T-helper 1 cell (primary cell): ENCODE data around the gene PSMD13.

Experiments
- DNase-seq, 5 donors: peaks; one replicate each; pipeline ENCODE4 v3.0.0-alpha.2; 2012 to 2020

Gene PSMD13

DNA sequence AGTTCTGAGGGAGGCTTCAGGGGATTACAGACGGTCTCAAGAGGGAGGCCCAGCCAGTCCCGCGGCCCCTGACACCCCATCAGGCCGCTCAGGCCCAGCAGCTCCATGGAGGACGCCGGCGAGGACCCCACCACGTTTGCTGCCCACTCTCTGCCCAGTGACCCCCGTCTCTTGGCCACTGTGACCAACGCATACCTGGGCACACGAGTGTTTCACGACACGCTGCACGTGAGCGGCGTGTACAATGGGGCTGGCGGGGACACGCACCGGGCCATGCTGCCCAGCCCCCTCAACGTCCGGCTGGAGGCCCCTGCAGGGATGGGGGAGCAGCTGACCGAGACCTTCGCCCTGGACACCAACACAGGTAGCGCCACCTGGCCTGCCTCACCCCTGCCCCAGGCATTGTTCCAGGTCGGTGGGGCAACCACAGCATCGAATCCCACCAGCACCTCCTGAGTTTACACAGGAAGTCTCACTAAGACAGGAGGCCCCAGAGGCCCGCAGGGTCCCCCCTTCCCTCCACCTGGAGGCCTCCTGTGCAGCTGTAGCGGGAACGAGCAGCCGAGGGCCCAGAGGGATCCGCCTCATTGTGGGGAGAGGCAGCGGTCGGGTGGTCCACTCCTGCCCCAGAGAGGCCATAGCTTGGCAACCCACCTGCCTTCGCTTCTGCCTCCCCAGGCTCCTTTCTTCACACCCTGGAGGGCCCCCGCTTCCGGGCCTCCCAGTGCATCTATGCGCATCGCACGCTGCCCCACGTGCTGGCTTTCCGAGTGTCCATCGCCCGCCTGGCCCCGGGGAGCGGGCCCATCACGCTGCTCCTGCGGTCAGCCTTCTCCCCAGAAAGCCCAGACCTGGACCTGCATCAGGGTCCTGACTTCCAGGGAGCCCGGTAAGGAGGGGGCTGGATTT, 53.2 kb downstream of the PSMD13 start:
- peak in 1 of 5 donors; percentile 24 for DNase-seq

DNA sequence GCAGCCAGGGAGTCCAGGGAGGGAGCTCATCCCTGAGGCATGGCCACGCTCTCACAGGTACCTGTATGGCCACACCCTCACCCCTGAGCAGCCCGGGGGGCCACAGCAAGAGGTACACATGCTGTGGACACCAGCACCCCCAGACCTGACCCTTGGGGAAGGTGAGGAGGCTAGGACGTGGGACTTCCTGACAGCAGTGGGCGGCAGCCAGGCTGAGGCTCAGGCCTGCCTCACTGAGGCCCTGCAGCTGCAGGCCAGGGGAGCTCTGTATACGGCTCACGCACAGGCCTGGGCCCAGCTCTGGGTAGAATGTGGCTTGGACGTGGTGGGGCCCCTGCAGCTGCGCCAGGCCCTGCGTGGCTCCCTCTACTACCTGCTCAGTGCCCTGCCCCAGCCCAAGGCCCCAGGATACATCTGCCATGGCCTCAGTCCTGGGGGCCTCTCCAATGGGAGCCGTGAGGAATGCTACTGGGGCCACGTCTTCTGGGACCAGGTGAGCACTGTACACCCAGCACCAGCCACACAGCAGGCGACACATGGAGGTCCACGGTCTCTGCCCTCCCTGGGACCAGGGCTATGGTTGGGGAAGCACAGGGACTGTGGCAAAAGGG, 54.0 kb downstream of the PSMD13 start:
- DNase-seq, result peak in 1 of 5 donors; percentile 12

DNA sequence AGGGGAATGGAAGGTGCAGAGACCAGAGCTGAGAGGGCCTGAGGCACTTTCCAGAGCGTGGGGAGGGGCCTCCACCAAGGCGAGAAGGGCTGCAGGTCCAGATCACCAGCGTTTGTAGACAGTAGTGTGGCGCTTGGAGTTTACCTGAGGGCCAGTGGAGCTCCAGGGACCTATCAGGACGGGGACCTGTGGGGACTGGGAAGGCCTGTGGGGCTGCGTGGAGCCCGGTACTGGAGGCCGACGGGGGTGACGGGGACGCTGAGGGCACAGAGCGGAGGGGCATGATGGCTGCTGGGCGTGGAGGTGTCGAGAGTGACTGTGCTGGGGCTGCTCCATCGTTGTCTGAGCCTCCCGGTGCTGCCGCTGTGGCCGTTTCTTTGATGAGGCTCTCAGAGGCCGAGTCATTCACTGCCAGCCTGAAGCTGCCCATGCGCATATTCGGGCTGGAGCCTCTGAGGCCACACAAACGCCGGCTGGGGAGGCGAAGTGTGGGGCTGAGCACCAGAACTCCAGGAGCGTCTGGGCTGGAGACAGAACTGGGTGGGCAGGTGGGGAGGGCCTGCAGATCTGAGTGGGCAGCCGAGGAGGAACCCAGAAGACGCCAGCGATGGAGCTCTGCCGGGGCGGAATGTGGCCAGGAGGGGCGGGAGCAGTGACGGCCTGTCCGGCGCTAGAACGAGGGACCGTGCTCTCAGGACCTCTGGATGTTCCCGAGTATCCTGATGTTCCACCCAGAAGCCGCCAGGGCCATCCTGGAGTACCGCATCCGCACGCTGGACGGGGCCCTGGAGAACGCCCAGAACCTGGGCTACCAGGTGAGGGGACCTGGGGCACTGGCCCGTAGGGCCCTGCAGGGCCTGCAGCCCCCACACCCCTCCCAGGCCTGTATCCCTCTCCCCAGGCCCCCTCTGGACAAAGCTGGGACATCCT, 54.8 kb downstream of the PSMD13 start:
- peak in 1 of 5 donors; percentile 11 for DNase-seq

DNA sequence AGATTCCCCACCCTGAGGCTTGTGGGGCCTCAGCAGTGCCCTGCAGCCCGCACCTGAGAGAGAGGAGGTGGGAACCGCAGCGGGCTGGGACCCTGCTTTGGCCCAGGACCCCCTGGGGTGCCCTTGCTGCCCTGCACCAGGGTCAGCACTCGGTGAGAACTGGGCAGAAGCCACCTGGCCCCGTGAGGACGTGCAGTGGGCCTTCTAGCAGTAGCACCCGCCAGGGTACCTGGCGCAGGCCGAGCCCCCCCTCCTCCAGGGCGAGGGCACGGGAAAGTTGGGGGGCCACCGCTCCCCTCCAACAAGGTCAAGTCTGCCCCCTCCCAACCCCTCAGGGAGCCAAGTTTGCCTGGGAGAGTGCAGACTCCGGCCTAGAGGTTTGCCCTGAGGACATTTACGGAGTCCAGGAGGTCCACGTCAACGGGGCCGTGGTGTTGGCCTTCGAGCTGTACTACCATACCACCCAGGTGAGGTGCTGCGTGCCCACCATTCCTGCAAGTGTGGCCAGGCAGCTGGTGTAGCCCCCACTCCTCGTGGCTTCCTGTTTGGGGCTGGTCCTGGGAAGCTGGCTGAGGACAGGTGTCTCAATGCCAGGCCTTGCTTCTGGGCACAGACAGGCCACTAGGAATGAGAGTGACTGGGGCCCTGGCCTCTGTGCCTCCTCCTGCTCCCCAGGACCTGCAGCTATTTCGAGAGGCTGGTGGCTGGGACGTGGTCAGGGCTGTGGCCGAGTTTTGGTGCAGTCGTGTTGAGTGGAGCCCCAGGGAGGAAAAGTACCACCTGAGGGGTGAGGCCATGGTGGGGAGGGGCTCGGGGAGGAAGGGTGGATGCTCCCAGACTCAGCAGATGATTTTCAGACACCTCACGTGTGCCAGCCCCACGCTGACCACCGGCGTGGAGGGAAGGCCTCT, 55.7 kb downstream of the PSMD13 start:
- DNase-seq, result peak in 1 of 5 donors; percentile 10

- no peak for DNase-seq
These were observed 56.6 kb downstream of the PSMD13 start for GRCh38 chr11:293271-293851.

DNA sequence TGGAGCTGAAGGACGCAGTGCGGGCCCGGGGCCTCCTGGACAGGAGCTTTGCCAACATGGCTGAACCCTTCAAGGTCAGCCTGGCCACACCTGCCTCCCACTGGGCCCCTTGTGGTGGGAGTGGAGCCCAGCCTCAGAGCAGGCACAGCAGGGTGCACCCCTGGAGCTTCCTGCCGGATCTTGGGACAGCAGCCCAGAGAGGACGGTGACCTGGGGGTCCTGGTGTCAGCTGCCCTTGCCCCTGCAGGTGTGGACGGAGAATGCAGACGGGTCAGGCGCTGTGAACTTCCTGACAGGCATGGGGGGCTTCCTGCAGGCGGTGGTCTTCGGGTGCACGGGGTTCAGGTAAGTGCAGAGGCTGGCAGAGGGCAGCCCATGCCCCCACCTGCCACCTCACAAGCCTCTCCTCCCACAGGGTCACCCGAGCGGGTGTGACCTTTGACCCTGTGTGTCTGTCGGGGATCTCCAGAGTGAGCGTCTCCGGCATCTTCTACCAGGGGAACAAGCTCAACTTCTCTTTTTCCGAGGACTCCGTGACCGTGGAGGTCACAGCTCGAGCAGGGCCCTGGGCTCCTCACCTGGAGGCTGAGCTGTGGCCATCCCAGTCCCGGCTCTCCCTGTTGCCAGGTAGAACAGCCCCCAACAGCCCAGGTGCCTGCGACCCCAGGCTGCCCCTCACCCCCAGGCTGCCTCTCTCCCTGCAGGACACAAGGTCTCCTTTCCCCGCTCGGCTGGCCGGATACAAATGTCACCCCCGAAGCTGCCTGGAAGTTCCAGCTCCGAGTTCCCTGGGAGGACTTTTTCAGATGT, 57.3 kb downstream of the PSMD13 start:
- no peak for DNase-seq

DNA sequence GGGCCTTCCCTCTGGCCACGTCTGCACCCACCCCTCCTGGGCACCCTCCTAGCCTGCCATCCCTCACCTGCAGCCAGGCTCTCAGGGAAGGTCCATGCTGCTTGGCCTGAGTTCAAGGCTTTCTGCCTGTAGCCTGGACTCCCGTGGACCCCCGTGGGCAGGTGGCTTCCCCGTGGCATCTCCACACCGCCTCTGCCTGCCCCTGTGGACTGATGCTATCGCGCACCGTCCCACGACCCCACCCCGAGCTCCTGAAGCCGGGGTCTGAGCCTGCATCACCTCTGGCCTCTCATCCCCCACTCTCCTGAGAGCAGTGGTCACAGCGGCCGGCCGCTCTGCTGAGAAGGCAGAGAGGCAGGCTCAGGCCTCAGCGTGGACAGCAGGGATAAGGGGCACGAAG, 58.0 kb downstream of the PSMD13 start:
- no peak for DNase-seq

DNA sequence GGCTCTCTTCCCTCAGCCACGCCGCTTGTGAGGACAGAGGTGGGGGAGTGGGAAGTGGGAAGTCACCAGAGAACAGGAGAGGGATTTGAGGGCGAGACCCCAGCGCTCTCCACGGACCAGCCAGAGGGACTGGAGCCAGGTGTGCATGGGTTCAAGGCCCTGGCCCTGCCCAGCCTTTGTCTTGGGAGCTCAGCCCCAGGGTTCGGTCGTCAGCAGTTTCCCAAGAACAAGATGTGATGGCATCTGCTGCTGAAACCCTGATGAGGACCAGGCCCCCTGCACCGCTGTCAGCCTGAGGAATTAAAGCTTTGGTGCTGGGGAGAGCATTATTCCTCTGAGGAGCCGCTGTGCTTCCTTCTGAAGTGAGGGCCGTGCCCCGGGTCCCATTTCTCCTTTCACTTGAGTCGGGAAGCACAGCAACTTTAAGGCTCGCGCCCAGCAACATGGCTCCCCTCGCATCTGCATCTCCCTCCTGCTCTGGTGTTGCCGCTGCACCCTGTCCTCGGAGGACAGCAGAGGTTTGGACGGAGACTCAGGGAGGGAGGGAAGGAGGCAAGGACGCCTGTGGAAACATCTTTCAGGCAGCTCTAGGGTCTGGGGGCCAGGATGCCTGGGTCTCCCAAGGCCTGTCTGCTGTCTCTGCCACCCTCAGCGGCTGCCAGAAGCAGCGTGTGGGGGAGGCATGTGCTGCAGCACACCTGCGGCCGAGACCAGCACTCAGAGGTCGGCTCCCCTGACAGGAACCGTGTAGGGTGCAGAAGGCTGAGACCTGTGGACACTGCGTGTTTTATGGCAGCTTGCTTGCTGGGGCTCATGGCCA, 58.8 kb downstream of the PSMD13 start:
- DNase-seq, result no peak

- DNase-seq, result peak in 1 of 5 donors; percentile 12
These were observed 59.6 kb downstream of the PSMD13 start for GRCh38 chr11:296171-297050.

- DNase-seq, result peak in 1 of 5 donors; percentile 11
These were observed 60.3 kb downstream of the PSMD13 start for GRCh38 chr11:297051-297585.

DNA sequence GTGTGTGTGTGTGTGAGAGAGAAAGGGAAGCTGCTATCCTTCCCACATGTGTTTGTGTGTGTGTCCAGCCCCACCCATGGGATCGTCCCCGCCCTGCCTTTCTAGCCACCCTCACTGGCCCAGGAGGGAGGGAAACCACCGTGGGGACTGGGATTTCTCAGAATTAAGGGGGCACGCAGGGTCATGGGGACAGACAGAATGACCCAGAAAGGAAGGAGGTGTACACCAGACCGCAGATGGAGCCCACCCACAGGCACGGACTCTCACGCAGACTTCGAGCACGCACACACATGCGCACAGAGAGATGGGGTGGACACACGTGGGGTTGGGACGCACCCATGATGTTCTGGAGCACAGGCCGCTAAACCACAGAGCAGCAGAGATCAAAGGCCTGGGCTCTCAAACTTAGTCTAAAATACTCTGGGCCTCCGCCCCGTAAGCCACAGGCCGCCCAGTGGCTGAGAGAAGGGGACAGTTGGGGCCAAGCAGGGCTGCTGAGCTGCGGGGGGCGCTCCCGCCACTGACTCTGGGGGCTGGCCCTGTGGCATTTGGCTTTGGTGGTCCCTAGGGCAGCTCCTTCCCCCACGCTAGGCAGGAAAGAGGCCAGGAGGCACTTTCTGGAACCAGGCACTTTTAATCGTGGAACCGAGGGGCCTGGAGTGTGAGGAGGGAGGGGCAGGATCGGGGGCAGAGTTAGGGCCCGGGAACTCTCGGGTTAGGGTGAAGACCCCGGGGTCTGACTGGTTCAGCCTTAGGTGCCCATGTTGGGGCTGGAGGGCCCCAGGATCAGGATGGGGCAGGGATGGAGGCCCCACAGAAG, 61.0 kb downstream of the PSMD13 start:
- peak in 1 of 5 donors; percentile 33 for DNase-seq

- DNase-seq, result peak in 1 of 5 donors; percentile 14
These were observed 61.8 kb downstream of the PSMD13 start for GRCh38 chr11:298406-299065.

DNA sequence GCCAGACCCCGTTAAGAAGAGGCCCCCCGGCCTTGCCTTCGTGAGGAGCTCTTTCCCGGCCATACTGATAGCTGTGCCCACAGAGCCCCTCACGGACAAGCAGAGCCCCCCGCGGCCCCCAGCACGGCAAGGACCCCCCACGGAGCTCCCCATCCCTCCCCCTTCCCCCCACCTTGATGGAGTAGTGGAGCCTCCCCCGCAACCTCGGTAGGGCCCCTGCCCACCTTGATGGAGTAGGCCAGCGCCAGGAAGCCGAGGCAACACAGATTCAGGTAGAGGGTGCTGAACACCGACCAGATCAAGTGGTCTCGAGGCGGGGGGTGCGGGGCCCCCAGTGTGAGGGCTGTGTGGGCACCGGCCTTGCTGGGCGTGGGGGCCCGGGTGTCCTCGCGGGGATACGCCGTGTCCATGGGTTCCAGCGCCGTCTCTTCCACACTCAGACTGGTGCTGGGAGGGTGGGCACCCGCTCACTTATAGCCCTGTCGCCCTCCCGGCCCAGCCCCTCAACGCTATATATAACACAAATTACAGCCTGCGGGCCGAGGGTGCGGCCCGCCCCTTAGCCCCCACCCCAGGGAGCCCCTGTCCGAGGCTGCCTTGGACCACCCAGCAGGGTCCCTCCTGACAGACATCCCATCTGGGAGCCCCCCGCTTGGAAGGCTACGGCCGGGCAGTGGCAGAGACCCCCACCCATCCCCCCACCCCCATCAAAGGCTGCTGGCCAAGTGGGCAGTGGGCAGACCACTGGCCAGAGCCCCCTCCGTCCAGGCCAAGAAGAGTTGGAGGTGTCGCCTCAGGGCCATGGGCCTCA, 62.5 kb downstream of the PSMD13 start, which contains the start of gene IFITM5:
Gene IFITM5 (minus strand): TSS at position 446 of the 811 bp plus-strand sequence. CDS start 36 bp downstream, at position 410.
- no peak for DNase-seq

GRCh38 chr11:299951-300735, 63.4 kb downstream of the PSMD13 start:
- DNase-seq, result peak in 1 of 5 donors; percentile 27
